C4-2B (cell line): Measurements from ENCODE around the gene UNC79.

Source experiments
- H3K27ac ChIP-seq: fragments of 450-650 bp; 2 replicates; pipeline ENCODE4 v1.5.1; 2017
- CTCF ChIP-seq: fragments of 450-650 bp; conservative IDR thresholded peaks from 2 replicates; pipeline ENCODE4 v1.5.1; 2017; ENCODE audit warnings: mild to moderate bottlenecking
- ZFX ChIP-seq: fragments of 450-650 bp; IDR thresholded peaks from 2 replicates; pipeline ENCODE4 v1.6.1; 2017

Gene UNC79

GRCh38 chr14:93643127-93643526, 212.4 kb downstream of the UNC79 start:
- H3K27ac ChIP-seq, result no peak overlapping the region
- TF ChIP-seq CTCF (no peak), ZFX (no peak)

- TF ChIP-seq ZFX (no peak), CTCF (no peak)
- no peak overlapping the region for H3K27ac ChIP-seq
Observed at GRCh38 chr14:93643676-93644075, 212.9 kb downstream of the UNC79 start.

- no peak overlapping the region for H3K27ac ChIP-seq
- TF ChIP-seq CTCF (no peak), ZFX (no peak)
Observed at GRCh38 chr14:93645200-93645599, 214.5 kb downstream of the UNC79 start.

- peak; percentile 69 for TF ChIP-seq CTCF
- no peak for TF ChIP-seq ZFX
- H3K27ac ChIP-seq, result no peak overlapping the region
Observed at GRCh38 chr14:93648440-93649168, 217.9 kb downstream of the UNC79 start.

GRCh38 chr14:93654599-93654998, 223.9 kb downstream of the UNC79 start:
- TF ChIP-seq ZFX, result no peak
- TF ChIP-seq CTCF, result no peak
- no peak overlapping the region for H3K27ac ChIP-seq

- TF ChIP-seq ZFX, result no peak
- TF ChIP-seq CTCF, result peak; percentile 81
- H3K27ac ChIP-seq, result no peak overlapping the region
Observed at GRCh38 chr14:93655078-93655750, 224.5 kb downstream of the UNC79 start.

GRCh38 chr14:93657875-93658274, 227.1 kb downstream of the UNC79 start:
- H3K27ac ChIP-seq, result no peak overlapping the region
- TF ChIP-seq CTCF (no peak), ZFX (no peak)
